ENCODE results near the gene RHBDD3.

Gene RHBDD3

DNA sequence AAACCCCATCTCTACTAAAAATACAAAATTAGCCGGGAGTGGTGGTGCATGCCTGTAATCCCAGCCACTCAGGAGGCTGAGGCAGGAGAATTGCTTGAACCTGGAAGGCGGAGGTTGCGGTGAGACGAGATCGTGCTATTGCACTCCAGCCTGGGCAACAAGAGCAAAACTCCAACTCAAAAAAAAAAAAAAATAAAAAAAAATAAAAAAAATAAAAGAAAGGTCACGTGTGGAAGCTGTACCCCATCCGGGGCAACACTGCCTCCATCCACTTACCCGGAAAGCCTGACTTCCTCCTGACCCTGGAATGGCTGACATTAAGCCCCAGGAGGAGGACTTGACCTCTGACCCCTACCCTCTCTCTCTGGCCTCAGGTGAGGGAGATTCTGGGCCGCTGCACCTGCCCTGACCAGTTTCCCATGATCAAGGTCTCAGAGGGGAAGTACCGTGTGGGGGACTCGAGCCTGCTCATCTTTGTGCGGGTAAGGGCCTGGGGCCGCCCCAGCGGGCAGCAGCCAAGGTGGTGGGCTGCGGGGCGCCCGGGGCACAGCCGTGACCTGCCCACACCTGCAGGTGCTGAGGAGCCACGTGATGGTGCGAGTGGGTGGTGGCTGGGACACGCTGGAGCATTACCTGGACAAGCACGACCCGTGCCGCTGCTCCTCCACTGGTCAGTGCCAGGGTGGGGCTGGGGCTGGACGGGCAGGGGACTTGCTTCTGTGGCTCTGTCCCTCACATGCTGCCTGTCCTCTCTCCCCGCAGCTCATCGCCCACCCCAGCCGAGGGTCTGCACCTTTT, 42.5 kb upstream of the RHBDD3 start:
- DNase-seq (ENCODE audit: low read depth in 1 of 2, low spot score in 1 of 2): no peak
- in situ Hi-C loops (cut with HindIII; ENCODE audit: low pct_unique_long_range_greater_than_20kb, low sequenced_read_pairs): no loop called here
- TF ChIP-seq JUND (IDR thresholded peaks at IDR 0.05; ENCODE audit: low read depth): no peak

DNA sequence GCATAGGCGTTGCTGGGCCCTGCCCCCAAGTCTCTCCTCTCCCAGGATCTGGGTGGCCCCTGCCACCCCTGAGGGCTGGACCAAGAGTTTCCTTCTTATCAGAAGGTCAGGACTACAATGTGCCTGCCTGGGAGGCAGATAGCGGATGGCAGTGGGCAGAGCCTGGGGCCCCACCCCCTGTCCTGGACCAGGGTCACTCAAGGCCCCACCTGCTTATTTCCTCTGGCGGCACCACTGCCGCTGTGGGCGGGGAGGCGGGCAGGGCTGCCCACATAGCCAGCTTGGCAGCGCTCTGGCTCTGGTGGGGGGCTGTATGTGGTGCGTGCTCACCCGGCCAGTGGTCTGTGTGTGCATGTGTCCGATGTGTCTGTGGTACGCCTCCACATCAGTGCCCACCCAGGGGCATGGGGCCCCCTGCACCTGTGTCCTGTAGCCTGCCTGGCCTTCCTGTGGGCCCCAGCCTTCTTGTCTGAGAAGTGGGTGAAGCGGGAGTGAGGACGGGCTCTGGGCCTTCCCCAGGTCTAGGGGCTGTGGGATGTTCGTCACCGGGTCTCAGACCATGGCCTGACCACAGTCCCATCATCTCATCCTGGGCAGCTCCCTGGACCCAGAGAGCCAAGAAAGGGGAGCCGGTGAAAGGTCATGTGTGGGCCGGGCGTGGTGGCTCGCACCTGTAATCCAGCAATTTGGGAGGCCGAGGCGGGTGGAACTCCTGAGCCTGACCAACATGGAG, 41.7 kb upstream of the RHBDD3 start:
- DNase-seq (ENCODE audit: low read depth in 1 of 2, low spot score in 1 of 2): no peak
- no peak for TF ChIP-seq JUND (IDR thresholded peaks at IDR 0.05; ENCODE audit: low read depth)
- in situ Hi-C loops (cut with HindIII; ENCODE audit: low pct_unique_long_range_greater_than_20kb, low sequenced_read_pairs): no loop called here

DNA sequence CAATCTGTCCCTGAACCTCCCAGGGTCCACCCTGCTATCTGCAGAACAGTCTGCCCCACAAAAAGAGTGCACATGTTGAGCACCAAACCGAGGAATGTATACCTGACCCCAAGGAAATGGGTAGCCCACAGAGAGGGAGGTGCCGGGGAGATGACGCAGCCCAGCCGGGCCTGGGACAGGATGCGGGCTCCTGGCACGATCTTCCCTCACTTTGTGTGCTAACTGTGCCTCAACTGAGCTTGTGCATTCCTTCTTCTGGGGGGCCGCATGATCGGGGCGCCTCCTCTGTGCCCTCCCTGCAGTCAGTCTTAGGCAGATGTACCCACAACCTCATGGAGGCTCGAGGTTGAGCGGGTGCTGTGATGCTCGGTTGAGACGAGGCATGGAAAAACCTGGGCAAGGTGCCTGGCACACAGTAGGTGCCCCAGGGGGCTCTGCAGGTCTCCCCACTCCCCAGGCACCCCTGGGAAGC, 41.0 kb upstream of the RHBDD3 start:
- DNase-seq (ENCODE audit: low read depth in 1 of 2, low spot score in 1 of 2): no peak
- TF ChIP-seq JUND (IDR thresholded peaks at IDR 0.05; ENCODE audit: low read depth): no peak
- in situ Hi-C loops (cut with HindIII; ENCODE audit: low pct_unique_long_range_greater_than_20kb, low sequenced_read_pairs): no loop called here

DNA sequence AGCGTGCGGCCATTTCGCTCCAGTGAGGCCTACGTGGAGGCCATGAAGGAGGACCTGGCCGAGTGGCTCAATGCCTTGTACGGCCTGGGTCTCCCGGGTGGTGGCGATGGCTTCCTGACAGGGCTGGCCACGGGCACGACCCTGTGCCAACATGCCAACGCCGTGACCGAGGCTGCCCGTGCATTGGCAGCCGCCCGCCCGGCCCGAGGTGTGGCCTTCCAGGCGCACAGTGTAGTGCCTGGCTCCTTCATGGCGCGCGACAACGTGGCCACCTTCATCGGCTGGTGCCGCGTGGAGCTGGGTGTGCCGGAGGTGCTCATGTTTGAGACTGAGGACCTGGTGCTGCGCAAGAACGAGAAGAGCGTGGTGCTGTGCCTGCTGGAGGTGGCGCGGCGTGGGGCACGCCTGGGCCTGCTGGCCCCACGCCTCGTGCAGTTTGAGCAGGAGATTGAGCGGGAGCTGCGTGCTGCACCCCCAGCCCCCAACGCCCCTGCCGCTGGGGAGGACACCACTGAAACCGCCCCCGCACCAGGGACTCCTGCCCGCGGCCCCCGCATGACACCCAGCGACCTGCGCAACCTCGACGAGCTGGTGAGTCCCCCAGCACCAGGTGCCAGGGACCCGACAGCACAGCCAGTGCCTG, 40.5 kb upstream of the RHBDD3 start:
- no peak for DNase-seq (ENCODE audit: low read depth in 1 of 2, low spot score in 1 of 2)
- TF ChIP-seq JUND (IDR thresholded peaks at IDR 0.05; ENCODE audit: low read depth): no peak
- in situ Hi-C loops (cut with HindIII; ENCODE audit: low pct_unique_long_range_greater_than_20kb, low sequenced_read_pairs): no loop called here

DNA sequence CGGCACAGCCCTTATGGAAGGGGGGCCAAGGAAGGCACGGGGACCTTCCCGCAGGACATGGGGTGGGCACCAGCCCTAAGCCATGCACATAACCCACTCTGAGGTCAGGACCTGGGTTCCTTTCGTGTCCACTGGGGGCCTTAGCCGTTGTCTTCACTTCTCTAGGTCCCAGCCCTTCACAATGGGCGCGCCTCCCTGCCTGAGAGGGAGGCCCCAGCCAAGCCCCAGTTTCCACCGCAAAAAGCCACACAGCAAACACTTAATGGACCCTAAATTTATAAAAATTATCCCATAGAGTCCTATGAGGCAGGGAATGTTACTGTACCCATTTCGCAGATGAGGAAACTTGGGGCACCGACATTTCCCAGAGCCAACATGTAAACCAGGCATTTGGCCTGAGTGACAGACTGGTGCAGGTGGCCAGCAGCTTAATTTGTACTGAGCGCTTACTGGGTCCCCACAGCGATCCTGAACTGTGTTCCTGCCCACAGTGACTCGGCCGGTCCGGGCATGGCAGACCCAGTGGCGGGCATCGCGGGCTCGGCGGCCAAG, 39.9 kb upstream of the RHBDD3 start:
- in situ Hi-C loops (cut with HindIII; ENCODE audit: low pct_unique_long_range_greater_than_20kb, low sequenced_read_pairs): no loop called here
- no peak for DNase-seq (ENCODE audit: low read depth in 1 of 2, low spot score in 1 of 2)
- TF ChIP-seq JUND (IDR thresholded peaks at IDR 0.05; ENCODE audit: low read depth): no peak

DNA sequence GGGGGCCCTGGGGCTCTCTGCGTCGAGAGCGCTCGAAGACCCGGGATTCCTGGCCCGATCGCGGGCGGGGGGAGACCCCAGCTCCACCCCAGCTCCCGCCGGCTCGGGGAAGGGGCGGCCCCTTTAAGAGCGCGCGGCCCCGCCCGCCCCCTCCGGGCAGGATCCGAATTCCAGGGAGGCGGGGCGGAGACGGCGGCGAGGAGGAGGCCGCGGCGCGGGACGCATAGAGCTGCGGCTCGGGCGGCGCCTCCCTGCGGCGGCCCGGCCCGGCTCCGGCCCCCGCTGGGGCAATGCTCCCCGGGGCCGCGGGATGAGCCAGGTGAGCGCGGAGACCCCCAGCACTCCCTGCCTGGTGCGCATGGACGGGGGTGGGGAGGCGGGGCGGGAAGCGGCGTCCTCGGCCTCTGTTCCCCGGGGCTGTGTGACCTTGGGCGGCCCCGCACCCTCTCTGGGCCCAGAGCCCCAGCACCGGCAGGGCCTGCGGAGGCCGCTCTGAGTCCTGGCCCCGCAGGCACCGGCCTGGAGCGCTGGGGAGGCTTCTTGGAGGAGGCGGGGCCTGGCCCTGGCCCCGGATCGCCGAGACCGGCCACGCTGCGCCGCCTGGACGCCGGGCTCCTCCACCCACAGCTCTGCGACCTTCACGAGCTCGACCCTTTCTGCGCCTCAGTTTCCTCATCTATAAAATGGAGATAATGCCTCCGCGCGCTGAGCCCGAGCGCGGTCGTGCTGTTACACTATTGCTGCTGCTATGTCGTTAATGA, 39.2 kb upstream of the RHBDD3 start:
- in situ Hi-C loops (cut with HindIII; ENCODE audit: low pct_unique_long_range_greater_than_20kb, low sequenced_read_pairs): no loop called here
- peak in 1 of 2 experiments; percentile 84 for DNase-seq (ENCODE audit: low read depth in 1 of 2, low spot score in 1 of 2)
- no peak for TF ChIP-seq JUND (IDR thresholded peaks at IDR 0.05; ENCODE audit: low read depth)

DNA sequence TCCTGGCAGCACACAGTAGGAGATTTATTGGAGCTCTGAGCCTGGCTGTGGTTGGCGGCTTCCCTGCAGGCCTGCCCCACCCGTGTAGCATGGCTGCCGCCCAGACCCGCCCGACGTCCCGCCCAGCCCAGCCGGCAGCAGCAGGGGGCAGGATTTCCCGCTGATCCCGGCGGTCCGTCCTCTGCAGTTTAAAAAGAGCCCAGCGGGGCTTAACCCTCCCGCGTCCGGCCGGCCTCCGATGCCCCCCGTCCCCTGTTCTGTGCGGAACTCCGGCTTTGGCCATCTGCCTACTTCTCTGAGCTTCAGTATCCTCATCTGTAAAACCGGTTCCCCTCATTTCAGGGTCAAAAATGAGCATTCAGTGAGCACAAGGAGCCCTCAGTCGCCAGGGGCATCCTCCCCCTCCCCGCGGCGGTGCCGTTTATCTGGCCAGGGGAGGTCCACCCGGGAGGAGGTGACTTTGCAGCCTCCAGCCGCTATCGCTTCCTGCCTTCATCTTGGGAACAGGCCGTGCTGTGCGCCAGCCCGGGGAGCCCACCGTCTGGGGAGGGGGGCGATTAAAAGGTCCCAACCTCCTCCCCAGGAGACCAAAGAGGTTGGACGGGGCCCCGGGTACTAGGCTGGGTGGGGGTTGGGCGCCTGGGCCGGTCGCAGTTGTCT, 38.5 kb upstream of the RHBDD3 start, which contains the start of gene GAS2L1:
TSS of gene GAS2L1 (plus strand) at position 476 of the 660 bp plus-strand sequence. CDS start 1,456 bp downstream, outside the sequence.
- in situ Hi-C loops (cut with HindIII; ENCODE audit: low pct_unique_long_range_greater_than_20kb, low sequenced_read_pairs): no loop called here
- no peak for TF ChIP-seq JUND (IDR thresholded peaks at IDR 0.05; ENCODE audit: low read depth)
- DNase-seq (ENCODE audit: low read depth in 1 of 2, low spot score in 1 of 2): peak; percentile 76 to 89

DNA sequence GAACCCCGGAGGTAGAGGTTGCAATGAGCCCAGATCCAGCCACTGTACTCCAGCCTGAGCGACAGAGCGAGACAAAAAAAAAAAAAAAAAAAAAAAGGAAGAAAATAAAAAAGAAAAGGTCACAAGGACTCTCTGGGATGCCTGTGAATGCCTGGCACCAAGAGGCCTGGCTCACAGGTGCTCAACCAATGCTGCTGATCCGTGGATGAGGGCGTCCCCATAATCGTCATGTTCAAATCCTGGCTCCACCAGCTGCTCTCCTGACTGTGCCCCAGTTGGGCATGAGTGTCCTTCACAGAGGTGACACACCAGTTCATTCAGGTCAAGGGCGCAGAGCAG, 38.0 kb upstream of the RHBDD3 start:
- TF ChIP-seq JUND (IDR thresholded peaks at IDR 0.05; ENCODE audit: low read depth): no peak
- no peak for DNase-seq (ENCODE audit: low read depth in 1 of 2, low spot score in 1 of 2)

DNA sequence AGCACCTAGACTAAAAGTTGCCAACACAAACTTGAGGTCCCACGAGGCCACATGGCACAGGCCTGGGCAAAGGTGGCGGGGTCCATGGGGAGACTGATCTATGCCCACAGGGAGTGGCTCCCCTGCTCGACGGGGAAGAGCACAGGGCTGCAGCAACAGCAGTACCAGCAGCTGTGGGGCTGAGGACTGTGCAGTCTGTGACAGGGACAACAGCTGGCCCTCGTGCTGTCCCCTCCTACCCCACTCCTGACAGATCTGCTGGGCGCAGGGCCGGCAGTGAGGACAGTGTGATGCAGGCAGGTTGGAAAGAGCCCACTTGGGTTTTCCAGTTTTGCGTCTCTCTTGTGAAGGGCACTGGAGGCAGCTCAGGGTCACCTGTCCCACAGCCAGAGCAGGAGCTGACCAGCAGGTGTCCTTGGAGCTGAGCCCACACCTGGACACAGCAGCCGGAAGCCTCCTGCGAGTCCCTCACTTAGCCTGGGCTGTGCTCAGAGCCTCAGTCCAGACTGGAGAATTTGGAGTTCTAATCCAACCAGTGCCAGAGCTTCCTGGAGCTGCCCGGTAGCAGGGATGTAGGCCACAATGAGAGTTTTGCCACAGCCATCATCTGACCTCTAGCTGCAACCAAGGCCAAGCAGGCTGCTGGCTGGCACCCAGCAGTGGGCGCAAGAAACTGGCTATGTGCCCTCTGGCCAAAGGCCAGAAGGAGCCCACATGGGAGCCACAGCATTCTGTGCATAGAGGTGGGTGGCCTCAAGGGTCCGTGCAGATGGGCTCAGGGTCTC, 35.1 kb upstream of the RHBDD3 start:
- DNase-seq (ENCODE audit: low read depth in 1 of 2, low spot score in 1 of 2): peak in 1 of 2 experiments; percentile 37
- in situ Hi-C loops (cut with HindIII; ENCODE audit: low pct_unique_long_range_greater_than_20kb, low sequenced_read_pairs): no loop called here
- no peak for TF ChIP-seq JUND (IDR thresholded peaks at IDR 0.05; ENCODE audit: low read depth)

More for the DNA sequence above, 38.0 kb upstream of the RHBDD3 start:
- in situ Hi-C loops (cut with HindIII; ENCODE audit: low pct_unique_long_range_greater_than_20kb, low sequenced_read_pairs): no loop called here

DNA sequence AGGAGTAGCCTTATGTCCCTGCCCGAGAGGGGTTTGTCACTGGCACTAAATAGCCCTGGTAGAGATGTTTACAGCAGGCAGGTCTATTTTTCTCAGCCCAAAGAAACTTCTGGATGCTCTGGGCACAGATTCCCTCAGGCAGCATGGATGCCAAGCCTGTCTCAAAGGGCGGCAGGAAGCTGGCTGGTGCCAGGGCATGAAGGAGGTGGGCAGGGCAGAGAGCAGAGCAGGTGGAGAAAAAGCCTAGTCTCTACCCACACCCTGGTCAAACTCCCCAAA, 34.6 kb upstream of the RHBDD3 start:
- TF ChIP-seq JUND (IDR thresholded peaks at IDR 0.05; ENCODE audit: low read depth): no peak
- no peak for DNase-seq (ENCODE audit: low read depth in 1 of 2, low spot score in 1 of 2)
- in situ Hi-C loops (cut with HindIII; ENCODE audit: low pct_unique_long_range_greater_than_20kb, low sequenced_read_pairs): no loop called here

All from T47D (cell line).